Activated naive CD4-positive, alpha-beta T cell treated with anti-CD3 and anti-CD28 coated beads, Interleukin-2, amount 50 U/mL, for 72 hours (primary cell): Measurements from ENCODE around the gene ITGAX. TPM values are rescaled to one million over a fixed set of nuclear protein-coding genes. Genes with fewer than 3 reads are reported as not detected.
"Not testable (repeated sequence)": the region's sequence is repeated elsewhere in the genome, so short reads cannot be mapped to it uniquely, and the experiment has no call there.

Experiments
- ATAC-seq, 2 donors: fragments of 150-1000 bp; cut with Tn5 transposase; 2 replicates each; pipeline ENCODE4 v1.10.0; 2021; ENCODE audit warnings: mild to moderate bottlenecking in 2 of 2, moderate library complexity in 2 of 2
- DNase-seq, 2 donors: peaks; one replicate each; pipeline ENCODE4 v3.0.0; 2021 to 2022; ENCODE audit warnings: low spot score in 2 of 2
- H3K27ac Mint-ChIP-seq, 2 donors: one replicate each; pipeline ENCODE4 v1.8.0; 2022; ENCODE audit warnings: mild to moderate bottlenecking in 2 of 2, mixed read lengths in 2 of 2
- H3K36me3 Mint-ChIP-seq, 2 donors: one replicate each; pipeline ENCODE4 v1.8.0; 2022; ENCODE audit warnings: mixed read lengths in 2 of 2
- H3K9me3 Mint-ChIP-seq, 2 donors: one replicate each; pipeline ENCODE4 v1.8.0; 2022; ENCODE audit warnings: mixed read lengths in 2 of 2
- total RNA-seq, 2 donors: library from RNA; stranded (reverse); gene quantifications; one replicate each; pipeline ENCODE4 v1.2.3, GENCODE V29; 2022

ITGAX gene
- total RNA-seq = 10 to 100 TPM in 1 of 2 donors, 1 to 10 TPM in 1; 7.3 to 19.1 TPM

DNA sequence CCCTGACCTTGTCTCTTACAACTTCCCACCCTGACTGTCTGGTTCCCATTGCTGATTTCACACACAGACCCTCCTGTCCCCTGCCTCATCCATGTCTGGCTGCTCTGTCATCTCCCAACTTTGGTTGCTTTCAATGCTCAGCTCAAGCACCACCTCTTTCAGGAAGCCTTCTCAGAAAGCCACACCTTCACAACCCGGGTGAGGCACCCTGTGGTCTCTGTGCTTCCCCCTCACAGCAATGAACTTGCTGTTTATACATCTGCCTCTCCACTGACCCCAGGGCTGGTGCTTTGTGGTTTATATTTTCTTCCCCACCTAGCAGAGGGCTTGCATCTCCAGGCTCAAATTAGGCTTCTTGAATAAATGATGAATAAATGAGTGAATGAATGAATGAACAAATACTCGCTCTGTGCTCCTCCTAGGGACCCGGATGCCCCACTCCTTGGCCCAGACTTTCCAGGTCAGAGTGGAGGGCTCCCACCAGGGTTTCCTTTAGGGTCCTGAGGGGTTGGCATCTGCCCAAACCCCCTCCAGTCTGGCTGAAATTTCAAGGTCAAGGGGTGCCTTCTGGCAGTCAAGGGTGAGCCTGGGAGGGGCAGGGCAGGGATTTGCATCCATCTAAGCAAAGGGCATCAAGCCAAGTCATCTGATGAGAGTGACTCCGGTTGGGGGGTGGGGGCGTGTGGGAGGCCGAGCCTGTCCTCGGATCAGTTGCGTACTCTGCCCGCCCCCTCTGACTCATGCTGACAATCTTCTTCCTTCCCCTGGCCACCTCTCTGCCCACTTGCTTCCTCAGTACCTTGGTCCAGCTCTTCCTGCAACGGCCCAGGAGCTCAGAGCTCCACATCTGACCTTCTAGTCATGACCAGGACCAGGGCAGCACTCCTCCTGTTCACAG lies at the start of gene ITGAX:
Gene ITGAX (plus strand): TSS at position 783 of the 898 bp plus-strand sequence. CDS start 79 bp downstream, at position 862.
- peak; percentile 64 to 70 for DNase-seq
- peak; percentile 88 to 89 for ATAC-seq
- Mint-ChIP-seq H3K9me3 (no peaks in the 10 kb centered on the region), H3K36me3 (no peaks in the 10 kb centered on the region), H3K27ac (peak within 1 kb of the TSS; percentile 90 to 93)

DNA sequence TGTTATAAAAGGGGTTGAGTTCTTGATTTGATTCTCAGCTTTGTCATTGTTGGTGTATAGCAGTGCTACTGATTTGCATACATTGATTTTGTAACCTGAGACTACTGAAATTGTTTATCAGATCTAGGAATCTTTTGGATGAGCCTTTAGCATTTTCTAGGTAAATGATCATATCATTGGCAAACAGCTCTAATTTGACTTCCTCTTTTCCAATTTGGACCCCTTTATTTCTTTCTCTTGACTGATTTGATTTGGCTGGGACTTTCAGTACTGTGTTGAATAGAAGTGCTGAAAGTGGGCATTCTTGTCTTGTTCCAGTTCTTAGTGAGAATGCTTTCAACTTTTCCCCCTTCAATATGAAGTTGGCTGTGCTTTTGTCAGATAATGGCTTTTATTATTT lies 49.8 kb upstream of the ITGAX start:
- Mint-ChIP-seq H3K9me3 (no peaks in the 10 kb centered on the region), H3K36me3 (no peaks in the 10 kb centered on the region), H3K27ac (no peak overlapping the region)
- DNase-seq (no peak), ATAC-seq (no peak)

DNA sequence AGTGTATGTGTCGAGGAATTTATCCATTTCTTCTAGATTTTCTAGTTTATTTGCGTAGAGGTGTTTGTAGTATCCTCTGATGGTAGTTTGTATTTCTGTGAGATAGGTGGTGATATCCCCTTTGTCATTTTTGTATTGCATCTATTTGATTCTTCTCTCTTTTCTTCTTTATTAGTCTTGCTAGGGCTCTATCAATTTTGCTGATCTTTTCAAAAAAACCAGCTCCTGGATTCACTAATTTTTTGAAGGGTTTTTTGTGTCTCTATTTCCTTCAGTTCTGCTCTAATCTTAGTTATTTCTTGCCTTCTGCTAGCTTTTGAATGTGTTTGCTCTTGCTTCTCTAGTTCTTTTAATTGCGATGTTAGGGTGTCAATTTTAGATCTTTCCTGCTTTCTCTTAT lies 46.6 kb upstream of the ITGAX start:
- H3K36me3 Mint-ChIP-seq, H3K9me3 Mint-ChIP-seq, ATAC-seq, DNase-seq, H3K27ac Mint-ChIP-seq: not testable (repeated sequence)

DNA sequence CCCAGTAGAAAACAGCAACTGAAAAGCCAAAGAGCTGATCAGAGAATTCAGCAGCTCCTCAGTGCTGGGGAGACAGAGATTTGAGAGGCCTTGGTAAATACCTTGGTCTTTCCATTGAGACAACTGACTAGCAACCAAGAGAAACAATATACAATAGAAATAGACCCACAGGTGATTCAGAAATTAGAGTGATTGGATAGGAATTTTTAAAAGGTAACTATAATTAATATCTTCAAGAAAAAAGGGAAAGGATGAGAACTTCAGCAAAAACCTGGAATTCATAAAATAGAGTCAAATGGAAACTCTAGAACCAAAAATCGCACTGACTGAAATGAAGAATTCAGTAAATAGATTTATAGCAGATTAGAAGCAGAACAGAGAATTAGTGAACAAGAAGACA lies 32.5 kb upstream of the ITGAX start:
- no peak overlapping the region for H3K27ac Mint-ChIP-seq
- DNase-seq (no peak), ATAC-seq (no peak)
- H3K9me3 Mint-ChIP-seq = peaks cover 18 to 22% of the 10 kb centered on the region in 2 donors
- H3K36me3 Mint-ChIP-seq = peaks cover 16 to 23% of the 10 kb centered on the region in 2 donors

DNA sequence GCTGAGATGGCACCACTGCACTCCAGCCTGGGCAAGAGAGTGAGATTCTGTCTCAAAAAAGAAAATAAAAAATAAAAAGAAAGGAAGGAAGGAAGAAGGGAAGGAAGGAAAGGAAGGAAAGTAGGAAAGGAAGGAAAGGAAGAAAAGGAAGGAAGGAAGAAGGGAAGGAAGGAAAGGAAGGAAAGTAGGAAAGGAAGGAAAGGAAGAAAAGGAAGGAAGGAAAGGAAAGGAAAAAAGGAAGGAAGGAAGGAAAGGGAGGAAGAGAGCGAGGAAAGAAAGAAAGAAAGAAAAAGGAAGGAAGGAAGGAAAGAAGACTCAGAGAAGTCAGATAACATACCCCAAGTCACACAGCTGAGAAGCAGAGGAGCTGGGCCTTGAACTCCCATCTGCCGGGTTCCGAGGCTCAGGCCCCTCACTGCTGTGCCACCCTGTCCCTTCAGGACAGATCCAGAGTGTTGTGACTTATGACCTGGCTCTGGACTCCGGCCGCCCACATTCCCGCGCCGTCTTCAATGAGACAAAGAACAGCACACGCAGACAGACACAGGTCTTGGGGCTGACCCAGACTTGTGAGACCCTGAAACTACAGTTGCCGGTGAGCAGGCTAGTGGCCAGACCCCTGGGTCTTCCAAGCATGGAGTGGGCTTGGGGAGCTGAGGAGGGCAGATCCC lies 30.9 kb upstream of the ITGAX start:
- DNase-seq = no peak
- H3K27ac Mint-ChIP-seq = no peak overlapping the region
- peaks cover 14 to 22% of the 10 kb centered on the region in 2 donors for H3K9me3 Mint-ChIP-seq
- no peak for ATAC-seq
- H3K36me3 Mint-ChIP-seq = peaks cover 12 to 22% of the 10 kb centered on the region in 2 donors

DNA sequence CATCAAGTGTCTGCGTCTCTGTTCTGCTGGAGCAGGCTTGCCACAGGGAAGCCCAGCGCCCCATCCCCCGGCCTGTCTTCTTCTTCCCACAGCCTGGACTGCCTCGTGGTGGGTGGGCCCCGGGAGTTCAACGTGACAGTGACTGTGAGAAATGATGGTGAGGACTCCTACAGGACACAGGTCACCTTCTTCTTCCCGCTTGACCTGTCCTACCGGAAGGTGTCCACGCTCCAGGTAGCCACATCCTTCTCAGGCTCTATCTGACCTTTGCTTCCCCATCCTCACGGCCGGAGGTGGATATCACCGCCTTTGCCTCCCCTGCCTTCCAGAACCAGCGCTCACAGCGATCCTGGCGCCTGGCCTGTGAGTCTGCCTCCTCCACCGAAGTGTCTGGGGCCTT lies 29.8 kb upstream of the ITGAX start:
- Mint-ChIP-seq H3K36me3 (peaks cover 12 to 22% of the 10 kb centered on the region in 2 donors), H3K9me3 (peaks cover 14 to 22% of the 10 kb centered on the region in 2 donors), H3K27ac (no peak overlapping the region)
- ATAC-seq (no peak), DNase-seq (no peak)

DNA sequence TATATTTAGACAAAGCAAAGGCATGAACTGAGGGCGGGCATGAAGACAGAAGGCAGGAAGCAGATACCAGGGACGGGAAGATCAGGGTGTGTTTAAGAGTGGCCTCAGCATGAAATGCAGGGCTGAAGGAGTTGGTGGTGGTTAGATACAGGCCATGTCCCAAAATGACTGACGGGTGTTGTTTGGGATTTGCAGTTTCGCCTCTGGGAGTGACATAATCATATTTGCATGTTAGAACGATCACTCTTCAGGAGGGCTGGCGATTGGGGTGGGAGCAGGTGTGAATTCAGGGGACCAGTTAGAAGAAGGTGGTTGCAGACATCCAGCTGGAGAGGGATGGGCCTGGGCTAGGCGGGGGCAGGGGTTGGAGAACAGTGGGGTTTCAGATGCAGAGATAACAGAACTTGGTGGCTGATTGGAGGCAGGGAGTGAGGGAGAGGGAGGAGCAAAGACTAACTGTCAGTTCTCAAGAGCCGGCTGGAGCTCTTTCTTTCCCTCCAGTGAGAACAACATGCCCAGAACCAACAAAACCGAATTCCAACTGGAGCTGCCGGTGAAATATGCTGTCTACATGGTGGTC lies 27.2 kb upstream of the ITGAX start:
- ATAC-seq (peak in 1 of 2 donors; percentile 29), DNase-seq (no peak)
- peaks cover 4 to 5% of the 10 kb centered on the region in 2 donors for H3K36me3 Mint-ChIP-seq
- H3K9me3 Mint-ChIP-seq = peaks cover 3 to 4% of the 10 kb centered on the region in 2 donors
- H3K27ac Mint-ChIP-seq = no peak overlapping the region

DNA sequence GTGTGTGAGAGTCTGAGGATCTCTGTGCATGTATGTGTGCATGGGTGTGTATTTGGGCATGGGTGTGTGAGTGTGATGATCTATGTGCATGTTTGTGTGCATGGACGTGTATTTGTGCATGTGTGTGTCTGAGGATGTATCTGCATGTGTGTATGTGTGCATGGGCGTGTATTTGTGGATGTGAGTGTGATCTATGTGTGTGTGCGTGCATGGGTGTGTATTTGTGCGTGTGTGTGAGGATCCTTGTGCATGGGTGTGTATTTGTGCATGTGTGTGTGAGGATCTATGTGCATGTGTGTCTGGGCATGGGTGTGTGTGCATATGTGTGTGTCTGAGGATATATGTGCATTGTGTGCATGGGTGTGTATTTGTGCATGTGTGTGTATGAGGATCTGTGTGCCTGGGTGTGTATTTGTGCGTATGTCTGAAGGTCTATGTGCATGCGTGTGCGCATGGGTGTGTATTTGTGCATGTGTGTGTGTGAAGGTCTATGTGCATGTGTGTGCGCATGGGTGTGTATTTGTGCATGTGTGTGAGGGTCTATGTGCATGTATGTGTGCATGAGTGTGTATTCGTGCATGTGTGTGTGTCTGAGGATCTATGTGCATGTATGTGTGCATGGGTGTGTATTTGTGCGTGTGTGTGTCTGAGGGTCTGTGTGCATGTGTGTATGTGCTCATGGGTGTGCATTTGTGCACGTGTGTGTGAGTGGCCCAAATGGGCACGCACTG lies 26.5 kb upstream of the ITGAX start:
- ATAC-seq (no peak), DNase-seq (no peak)
- Mint-ChIP-seq H3K27ac (no peak overlapping the region), H3K9me3 (no peaks in the 10 kb centered on the region), H3K36me3 (no peaks in the 10 kb centered on the region)

DNA sequence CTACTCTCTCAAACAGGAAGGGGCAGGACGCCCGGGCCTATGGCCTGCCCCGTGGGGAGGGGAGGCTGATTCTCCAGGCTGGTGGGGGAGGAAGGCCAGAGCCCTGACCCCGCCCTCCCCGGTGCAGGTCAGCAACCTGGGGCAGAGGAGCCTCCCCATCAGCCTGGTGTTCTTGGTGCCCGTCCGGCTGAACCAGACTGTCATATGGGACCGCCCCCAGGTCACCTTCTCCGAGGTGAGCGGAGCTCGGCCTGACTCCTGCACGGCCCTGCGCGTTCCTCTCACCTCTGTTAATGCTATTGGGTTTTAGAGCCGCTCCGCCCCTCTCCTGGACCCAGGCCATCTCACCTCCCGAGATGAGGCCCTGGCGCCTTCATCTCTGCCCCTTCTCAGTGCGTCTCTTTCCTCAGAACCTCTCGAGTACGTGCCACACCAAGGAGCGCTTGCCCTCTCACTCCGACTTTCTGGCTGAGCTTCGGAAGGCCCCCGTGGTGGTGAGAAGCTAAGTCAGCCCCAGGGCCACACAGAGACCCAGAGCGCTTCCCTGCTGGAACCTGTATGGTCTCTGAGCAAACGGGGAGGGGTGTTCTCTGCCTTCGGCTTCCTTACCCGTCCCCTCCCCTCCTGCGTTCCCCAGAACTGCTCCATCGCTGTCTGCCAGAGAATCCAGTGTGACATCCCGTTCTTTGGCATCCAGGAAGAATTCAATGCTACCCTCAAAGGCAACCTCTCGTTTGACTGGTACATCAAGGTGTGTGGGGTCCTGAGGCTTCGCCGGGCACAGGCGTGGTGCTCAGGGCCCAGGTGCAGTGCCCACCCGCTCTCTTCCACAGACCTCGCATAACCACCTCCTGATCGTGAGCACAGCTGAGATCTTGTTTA lies 25.1 kb upstream of the ITGAX start:
- Mint-ChIP-seq H3K27ac (peak overlapping the region in 1 of 2 donors; percentile 23), H3K36me3 (no peaks in the 10 kb centered on the region), H3K9me3 (no peaks in the 10 kb centered on the region)
- DNase-seq = no peak
- no peak for ATAC-seq

DNA sequence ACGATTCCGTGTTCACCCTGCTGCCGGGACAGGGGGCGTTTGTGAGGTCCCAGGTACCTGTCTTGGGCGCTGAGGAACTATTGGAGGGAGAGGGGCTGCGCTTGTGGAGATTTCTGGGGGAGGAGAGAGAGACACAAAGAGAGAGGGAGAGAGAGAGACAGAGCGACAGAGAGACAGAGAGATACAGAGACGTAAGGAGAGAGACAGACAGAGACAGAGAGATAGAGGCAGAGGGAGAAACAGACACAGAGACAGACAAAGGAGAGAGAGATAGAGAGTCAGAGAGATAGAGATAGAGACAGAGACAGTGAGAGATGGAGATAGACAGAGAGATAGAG lies 24.5 kb upstream of the ITGAX start:
- DNase-seq (no peak), ATAC-seq (no peak)
- peak overlapping the region in 1 of 2 donors; percentile 23 for H3K27ac Mint-ChIP-seq
- no peaks in the 10 kb centered on the region for H3K36me3 Mint-ChIP-seq
- no peaks in the 10 kb centered on the region for H3K9me3 Mint-ChIP-seq

DNA sequence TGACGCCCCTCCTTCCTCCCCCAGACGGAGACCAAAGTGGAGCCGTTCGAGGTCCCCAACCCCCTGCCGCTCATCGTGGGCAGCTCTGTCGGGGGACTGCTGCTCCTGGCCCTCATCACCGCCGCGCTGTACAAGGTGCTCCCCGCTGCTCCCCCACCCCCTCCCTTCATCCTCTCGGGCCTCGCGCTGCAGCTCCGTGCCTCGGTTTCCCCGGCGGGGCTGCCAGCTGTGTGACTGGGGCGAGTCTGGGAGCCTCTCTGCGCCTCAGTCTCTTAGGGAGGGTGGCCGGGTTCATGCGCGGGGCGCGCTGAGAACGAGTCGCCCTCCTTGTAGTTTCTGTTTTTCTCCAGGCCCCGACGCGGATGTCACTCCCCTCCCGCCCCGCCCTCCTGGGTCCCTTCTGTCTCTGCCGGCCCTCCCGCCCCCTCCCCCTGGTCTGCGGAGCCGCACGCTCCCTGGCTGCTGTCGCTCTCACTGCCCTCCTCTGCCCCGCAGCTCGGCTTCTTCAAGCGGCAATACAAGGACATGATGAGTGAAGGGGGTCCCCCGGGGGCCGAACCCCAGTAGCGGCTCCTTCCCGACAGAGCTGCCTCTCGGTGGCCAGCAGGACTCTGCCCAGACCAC lies 23.7 kb upstream of the ITGAX start:
- Mint-ChIP-seq H3K36me3 (no peaks in the 10 kb centered on the region), H3K27ac (peak overlapping the region in 1 of 2 donors; percentile 23), H3K9me3 (no peaks in the 10 kb centered on the region)
- DNase-seq (no peak), ATAC-seq (peak; percentile 56 to 57)

DNA sequence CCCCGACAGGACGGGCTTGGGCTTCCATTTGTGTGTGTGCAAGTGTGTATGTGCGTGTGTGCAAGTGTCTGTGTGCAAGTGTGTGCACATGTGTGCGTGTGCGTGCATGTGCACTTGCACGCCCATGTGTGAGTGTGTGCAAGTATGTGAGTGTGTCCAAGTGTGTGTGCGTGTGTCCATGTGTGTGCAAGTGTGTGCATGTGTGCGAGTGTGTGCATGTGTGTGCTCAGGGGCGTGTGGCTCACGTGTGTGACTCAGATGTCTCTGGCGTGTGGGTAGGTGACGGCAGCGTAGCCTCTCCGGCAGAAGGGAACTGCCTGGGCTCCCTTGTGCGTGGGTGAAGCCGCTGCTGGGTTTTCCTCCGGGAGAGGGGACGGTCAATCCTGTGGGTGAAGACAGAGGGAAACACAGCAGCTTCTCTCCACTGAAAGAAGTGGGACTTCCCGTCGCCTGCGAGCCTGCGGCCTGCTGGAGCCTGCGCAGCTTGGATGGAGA lies 23.1 kb upstream of the ITGAX start:
- Mint-ChIP-seq H3K27ac (no peak overlapping the region), H3K36me3 (no peaks in the 10 kb centered on the region), H3K9me3 (no peaks in the 10 kb centered on the region)
- no peak for DNase-seq
- no peak for ATAC-seq

DNA sequence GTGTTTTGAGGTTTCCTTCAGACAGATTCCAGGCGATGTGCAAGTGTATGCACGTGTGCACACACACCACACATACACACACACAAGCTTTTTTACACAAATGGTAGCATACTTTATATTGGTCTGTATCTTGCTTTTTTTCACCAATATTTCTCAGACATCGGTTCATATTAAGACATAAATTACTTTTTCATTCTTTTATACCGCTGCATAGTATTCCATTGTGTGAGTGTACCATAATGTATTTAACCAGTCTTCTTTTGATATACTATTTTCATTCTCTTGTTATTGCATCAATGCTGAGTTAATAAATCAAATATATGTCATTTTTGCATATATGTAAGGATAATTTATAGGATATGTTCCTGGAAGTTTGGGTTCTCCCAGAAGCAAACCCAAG lies 22.4 kb upstream of the ITGAX start:
- Mint-ChIP-seq H3K9me3 (no peaks in the 10 kb centered on the region), H3K36me3 (no peaks in the 10 kb centered on the region), H3K27ac (no peak overlapping the region)
- ATAC-seq (no peak), DNase-seq (no peak)

DNA sequence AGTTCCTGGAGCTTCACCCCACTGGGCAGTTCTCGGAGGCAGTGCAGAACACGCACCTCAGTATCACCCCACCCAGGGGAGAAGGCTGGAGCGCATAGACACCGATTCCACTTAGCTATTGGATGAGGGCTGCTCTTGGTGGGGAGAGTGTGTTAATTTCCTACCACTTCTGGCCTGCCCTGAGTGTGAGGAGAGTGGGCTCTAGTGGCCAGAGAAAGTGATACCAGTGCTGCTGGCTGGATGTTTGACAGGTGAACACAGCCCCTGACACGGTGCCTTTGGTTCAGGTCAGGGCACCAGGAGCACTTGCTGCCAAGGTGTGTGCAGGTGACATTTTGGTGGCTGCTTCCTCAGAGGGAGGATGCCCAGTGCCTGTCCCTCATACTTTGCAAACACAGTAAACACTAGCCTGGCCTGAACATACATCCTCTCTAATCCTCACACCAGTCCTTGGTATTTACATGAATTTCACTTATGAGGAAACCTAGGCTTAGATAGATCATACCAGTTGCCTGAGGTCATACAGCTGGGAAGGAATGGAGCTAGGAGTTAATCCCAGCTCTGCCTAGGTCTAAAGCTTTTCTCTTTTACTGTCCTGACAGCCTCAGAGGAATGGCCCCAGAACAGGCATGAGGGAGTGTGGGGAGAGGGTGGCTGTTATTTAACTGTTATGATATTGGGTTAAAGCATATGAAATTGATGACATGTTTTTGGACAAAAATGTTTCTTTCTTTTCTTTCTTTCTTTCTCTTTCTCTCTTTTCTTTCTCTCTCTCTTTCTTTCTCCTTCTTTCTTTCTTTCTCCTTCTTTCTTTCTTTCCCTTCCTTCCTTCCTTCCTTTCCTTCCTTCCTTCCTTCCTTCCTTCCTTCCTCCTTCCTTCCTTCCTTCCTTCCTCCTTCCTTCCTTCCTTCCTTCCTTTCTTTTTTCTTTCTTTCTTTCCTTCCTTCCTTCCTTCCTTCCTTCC lies 21.0 kb upstream of the ITGAX start:
- Mint-ChIP-seq H3K9me3 (no peaks in the 10 kb centered on the region), H3K27ac (no peak overlapping the region), H3K36me3 (no peaks in the 10 kb centered on the region)
- peak; percentile 80 to 84 for ATAC-seq
- DNase-seq = no peak
